GM21367 (cell line): Measurements from ENCODE around the gene GRIN2A.

Experiments
- ATAC-seq: cut with Tn5 transposase; IDR thresholded peaks from one replicate; pipeline ENCODE4 v1.9.1; 2021; ENCODE audit not compliant: unreplicated experiment

GRIN2A gene

DNA sequence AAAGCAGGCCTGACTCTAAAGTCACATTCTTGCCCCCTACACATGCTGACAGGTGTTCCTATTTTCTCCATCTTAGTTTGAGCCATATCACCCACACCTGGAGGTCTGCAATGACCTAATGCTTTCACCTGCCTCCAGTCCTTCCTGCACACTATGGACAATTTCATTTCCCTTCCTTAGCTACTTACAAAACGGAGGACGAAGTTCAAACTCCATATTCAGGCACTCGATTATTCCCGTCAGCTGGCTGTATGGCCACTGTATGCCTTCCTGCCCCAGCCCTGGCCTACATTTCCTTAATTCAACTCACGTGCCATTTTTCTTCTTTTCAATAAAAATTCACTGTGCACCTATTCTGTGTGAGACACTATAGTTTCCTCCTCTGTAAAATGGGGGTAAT lies 44.9 kb downstream of the GRIN2A start:
- no peak for ATAC-seq

DNA sequence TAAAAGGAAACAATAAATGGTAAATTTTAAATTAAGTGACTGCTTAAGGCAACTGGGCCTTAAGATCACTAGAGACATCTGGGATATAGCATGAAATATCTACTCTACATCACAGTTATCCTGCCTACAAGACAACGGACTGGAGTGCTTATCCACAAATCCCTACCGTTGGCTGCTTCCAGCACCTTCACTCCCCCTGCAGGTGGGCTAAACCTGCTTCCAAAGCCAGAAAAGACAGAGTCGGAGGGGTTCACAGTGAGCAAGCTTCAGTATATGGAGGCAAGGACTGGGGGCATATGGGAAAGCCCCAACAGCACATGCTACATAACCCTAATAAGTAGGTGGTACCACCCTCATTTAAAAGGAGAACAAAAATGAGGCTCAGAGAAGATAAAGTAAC lies 45.3 kb downstream of the GRIN2A start:
- no peak for ATAC-seq

DNA sequence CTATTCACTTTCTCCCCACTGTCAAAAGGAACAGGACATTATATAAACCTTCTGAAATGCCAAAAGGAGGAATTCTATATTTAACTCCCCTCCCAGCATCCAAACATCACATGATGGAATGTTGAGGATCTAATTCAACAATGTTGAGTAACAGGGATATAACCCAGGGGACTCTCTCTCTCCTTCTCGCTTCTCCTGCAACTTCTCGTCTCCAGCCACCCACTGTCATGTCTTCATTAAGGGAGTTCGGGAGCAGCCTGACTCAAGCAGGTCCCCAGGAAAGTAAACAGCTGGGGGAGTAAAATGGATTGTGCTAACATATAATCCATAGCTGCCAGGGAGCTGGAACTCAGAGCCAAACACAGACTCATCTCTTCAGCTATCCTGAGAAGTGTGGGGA lies 51.7 kb downstream of the GRIN2A start:
- ATAC-seq = no peak

DNA sequence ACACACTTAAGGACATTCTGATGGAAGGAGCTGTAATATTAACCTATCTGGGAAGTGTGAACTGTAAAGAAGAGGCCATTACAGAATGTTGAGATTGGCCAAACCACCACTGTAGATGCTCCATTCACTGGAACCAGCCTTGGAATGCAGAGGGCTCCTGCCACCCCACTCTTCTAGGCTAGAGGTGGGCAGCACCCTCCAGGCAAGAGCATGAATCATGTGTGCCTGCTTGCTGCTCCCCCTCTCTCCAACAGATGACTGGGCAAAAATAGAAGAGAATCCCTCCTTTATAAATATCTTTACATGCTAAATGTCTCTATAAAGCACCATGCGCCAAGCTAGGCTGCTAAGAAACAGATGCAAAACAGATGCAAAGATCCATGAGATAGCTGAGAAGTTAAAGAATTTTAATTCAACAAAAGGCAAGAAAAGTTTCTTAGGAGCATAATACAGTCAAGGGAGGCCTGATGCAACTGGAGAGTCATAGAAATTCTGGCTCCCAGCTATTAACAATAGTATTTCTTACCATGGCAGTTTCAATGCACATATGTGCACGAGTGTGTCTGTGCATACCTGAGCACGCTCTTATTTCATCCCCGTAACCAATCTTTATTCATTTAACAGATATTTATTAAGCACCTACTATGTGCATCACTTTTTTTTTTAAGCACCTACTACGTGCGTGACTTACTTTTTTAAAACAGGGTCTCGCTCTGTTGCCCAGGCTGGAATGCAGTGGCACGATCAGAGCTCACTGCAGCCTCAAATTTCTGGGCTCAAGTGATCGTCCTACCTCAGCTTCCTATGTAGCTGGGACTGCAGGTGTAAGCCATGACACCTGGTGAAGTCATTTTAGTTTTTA lies 53.6 kb downstream of the GRIN2A start:
- ATAC-seq = no peak

DNA sequence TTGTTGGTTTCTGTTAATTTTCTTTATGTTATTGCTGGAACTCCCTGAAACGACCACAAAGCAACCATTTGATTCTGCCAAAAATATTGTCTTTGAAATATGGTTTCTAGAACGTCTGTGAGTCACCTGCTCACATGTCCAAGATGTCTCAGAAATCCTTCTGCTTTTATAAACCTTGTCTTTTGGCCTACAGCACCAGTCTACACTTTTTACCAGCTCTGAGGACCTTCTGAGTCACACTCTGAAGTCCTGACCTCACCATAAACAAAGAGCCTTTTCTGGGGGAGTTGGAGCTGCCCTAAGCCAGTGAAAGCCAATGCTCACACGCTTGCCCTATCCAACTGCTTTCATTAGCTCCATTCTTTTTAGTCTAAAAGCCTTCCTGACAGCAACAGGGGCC lies 55.5 kb downstream of the GRIN2A start:
- no peak for ATAC-seq

DNA sequence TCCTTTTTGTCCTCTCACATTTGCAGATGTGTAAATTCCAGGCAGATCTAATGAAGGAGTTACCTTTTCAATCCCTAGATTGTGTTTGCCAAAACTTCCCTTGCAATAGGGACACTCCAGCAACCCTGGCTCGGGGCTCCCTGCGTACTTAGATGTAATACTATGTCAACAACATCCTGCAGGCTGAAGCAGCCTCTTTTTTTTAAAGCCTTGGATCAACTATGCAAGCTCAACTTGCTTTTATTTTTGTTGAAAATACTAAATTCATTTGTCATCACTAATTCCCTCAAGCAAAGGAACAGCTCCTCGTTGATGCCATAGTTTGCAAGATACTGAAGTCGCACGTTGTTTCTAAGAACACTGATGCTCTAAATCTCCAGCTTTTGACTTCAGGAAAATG lies 59.1 kb downstream of the GRIN2A start:
- ATAC-seq = no peak

DNA sequence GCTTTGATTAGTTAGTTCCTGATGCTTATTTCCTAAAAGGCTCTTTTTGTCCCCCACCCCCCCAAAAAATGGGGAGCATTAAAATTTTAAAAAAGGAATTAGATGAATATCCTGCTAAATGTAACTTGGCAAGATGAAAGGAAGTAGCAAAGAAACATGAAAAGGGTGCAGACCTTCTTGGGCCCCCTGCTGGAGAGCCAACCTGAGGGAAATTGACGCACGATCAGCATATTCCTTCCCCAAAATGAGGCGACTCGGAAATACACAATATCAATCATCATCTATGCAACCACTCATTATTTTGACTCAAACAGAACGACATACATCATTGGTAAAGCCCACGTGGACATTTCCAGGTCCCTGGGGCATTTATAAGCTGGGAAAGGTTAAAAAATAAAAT lies 59.7 kb downstream of the GRIN2A start:
- no peak for ATAC-seq

DNA sequence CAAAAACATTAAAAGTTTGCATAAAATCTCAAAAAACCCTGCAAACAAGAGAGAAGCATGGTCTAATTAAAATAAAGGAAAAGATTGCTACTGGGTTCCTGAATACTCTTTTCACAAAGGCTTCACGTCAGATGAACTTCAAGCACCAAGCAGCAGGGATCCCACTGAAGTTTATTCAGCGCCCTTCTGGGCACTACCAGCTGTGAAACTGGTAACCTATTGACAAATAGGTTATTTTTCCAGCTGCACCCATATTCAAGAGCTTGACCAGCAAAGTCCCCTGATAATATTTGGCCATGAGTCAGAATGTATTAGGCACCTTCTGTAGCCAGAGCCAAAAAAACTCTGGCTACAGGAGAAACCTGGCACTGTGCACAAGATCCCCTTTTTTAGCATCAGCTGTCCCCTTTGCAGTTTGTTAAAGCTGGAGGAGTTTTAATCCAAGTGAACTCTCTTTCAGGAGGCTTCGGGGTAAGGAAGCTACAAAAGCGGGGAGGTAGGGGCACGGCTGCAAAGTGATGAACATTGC lies 60.3 kb downstream of the GRIN2A start:
- ATAC-seq = no peak

DNA sequence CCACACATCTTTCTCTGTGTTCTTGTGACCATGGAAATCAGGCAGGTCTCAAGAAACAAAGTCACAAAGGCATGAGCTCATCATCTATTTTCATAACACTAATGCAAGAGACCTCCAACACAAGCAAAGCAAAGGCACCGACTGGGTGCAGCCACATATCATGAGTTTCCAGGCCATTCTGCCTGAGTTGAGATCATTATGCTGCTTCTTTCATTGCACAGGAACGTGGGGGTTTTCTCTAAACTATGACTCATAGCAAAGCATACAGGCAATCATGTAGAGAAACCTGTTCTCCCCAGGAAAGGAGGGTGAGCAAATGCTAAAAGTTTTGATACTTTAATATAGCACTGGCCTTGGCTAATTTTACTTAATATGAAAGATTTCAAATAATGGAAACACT lies 60.7 kb downstream of the GRIN2A start:
- no peak for ATAC-seq

DNA sequence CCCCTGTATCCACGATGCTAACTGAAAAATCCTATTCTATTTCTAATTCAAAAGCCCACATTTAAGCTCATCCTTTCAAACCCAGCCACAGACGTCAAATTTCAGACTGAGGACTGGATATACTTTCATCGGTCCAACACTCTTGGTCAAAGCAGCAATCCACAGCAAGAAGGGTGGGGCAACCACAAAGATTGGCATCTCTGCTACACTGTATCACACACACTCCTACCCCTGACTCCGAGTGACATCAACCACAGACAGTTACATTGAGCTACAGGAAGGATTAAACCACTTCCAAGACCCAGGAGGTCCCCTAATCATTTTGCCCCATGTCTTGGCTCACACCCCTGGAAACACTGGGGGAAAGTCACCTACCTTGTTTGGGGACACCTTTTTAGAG lies 61.3 kb downstream of the GRIN2A start:
- ATAC-seq = no peak

DNA sequence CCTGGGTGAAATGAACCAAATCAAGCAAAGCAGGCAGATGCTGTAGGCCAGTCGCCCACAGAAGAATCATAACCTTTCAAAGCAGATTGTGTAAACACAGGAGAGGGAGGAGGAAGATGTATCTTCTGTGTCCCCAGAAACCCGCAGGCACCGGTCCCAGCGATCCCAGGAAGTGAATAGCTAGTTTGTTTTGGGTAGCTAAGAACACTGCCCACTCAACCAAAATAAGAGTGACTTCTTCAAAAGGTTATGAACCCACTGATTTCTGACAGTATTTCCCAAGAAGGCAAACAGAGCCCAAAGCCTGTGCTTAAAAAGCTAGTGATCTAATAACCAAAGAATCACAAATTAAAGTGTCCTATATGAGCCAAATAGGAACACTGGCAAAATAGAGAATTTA lies 67.8 kb downstream of the GRIN2A start:
- ATAC-seq = no peak

DNA sequence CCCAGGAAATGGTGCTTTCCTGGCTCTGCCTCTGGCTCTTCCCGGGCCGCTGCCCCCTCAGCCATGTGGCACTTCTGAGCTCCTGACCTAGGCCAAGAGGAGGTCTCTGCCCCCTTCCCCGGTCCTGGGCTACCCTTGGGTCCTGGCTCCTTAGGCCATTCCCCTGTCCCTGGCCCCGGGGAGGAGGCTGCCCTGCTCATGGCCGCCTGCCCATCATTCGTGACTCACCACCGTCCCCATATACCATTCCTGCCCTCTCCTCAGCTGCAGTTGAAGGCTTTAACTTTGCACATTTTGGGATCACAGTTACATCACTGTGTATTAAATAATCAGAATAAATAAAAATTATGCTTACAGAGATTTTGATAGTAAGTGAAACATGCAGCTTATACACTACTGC lies 69.0 kb downstream of the GRIN2A start:
- no peak for ATAC-seq

DNA sequence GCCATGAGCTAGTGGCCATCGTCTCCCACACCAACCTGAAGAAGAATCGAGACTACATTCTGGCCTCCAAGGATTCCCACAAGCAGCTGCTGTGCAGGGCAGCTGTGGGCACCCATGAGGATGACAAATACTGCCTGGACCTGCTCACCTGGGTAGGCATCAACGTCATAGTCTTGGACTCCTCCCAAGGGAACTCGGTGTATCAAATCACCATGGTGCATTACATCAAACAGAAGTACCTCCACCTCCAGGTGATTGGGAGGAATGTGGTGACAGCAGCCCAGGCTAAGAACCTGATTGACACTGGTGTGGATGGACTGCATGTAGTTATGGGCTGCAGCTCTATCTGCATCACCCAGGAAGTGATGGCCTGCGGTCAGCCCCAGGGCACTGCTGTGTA lies 70.2 kb downstream of the GRIN2A start:
- ATAC-seq = no peak

DNA sequence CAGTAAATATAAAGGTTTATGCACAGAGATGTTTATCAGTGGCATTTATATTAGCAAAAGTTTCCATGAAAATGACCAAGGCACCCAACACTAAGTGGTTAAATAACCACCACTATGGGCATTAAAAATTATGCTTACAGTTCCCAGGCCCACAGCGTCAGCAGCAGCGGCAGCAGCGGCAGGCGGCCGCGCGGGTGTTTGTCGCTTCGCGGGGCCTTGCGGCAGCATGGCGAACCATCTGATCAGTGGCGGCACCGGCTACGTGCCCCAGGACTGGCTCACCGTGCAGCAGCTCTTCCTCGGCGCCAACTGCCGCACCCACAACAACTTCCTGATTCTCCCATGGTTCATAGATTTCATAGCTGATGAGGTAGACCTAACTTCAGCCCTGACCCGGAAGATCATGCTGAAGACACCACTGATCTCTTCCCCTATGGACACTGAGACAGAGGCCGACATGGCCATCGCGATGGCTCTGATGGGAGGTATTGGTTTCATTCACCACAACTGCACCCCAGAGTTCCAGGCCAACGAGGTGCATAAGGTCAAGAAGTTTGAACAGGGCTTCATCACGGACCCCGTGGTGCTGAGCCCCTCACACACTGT lies 71.0 kb downstream of the GRIN2A start:
- no peak for ATAC-seq

DNA sequence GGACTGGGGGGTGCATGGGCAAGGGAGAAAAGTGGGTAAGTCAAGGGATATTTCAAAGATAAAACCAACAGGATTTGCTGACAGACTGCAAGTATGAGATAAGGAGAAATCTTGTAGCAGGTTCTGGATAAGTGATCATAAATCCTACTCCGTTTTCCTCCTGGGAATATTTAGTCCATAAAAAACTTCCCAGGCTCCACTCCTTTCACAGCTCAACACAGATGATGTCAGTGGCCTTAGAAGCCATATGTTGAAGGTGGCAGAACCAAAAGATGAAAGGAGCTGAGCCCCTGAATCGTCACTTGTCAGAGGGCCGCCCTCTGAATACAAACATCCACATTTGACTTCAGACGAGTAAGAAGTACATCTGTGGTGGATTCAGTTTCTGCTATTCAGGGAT lies 71.7 kb downstream of the GRIN2A start:
- no peak for ATAC-seq

DNA sequence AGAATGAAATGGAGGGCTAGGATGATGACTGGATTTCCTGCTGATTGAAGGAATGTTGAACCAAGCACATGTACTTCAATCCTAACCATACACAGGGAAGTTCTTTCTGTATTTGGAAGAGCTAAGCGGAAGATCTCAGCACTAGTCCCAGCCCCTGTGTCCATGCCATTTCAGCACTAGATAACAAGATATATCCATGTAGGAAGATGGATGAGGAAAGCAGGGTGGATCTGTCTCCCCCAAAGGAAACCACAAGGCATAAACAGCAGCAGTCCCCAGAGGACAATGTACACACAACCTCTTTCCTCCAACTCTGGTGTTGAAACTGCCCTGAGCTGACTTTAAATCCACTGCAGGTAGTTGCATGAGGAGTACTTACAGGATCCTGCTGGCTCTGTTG lies 75.1 kb downstream of the GRIN2A start:
- ATAC-seq = no peak

DNA sequence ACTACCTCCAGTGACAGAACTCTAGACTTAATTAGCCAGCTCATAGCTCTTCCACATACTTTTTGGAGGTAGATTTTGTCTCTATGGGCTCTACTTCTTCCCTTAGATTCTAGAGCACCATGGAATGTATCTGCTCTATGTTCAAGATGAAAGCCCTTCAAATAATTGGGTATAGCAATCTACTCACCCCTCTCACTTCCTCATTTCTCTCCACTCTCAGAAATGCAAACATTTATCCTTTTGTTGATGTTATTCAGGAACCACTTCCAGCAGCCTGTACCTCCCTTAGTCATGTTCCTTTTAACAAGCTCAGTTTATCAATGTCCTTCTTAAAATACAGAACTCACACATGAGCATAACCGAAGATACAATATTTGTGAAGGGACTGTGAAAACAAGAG lies 78.5 kb downstream of the GRIN2A start:
- ATAC-seq = no peak

DNA sequence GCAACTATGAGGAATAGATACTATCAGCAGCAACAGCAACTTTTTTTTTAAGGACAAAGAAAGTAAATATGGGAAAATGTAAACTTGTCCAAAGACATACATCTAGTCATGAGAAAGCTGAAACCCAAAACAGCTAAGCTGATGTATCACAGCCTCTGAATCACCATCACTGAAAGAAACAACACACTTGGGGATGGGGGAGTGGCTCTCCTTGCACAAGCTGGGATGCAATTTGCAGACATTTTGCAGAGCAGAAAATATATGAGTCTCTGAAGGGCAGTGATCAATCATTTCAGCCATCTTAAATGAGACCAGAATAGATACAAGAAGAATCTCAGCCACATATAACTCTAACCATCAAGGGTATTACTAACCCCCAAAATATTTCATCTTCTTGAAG lies 79.1 kb downstream of the GRIN2A start:
- ATAC-seq = no peak

DNA sequence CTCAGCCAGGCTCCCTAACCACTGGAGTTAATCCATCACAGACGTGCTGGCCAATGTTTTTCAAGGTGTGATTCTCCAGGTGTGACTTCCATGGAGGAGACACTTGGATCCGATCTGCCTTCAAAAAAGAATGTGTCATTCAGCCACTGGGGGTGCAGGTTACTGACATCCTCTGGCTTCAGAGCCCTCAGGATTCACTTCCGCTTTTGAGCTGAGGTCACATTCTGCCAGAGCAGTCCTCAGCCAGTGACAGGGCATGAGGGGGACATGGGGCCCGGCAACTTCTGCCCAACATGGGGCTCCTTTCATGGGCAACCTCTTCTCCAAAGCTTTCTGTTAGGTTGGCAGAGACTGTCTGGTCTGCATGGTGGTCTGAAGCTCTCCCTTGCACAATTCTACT lies 81.4 kb downstream of the GRIN2A start:
- ATAC-seq = no peak

DNA sequence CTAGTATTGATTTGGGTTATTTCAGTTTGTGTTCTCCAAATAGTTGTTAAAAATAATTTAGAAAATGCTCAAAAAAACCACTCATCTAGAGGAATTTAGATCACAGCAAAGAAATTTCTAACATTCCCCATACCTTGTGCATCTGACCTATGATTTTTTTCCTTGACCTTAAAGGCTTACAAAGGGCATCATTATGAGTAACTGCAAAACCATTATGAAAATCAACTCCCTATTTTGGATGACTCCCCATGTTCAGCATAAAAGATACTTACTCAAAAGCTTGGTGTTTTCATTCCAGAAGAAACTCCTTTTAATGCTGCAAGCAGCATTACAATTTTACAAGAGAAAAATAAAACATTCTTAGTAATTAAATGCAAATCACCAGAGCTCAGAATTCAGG lies 83.2 kb downstream of the GRIN2A start:
- ATAC-seq = no peak

DNA sequence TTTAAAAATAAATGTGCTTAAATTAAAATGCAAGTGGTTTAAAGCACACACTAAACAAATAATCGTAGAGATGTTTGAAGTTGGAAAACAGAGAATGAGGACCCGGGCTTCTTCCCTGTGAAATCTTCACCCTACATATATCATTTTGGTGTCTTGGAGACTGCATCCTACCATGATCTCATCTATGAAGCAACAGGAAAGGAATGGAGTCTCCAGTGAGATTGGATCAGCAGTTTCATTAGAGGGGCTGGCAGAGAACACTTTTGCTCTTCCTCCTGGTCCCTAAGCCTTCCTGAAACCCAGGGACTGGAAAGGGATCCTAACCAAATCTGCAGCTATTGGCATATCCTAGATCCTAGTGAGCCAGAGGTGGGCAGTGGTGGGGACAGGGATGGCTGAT lies 85.0 kb downstream of the GRIN2A start:
- ATAC-seq = no peak

DNA sequence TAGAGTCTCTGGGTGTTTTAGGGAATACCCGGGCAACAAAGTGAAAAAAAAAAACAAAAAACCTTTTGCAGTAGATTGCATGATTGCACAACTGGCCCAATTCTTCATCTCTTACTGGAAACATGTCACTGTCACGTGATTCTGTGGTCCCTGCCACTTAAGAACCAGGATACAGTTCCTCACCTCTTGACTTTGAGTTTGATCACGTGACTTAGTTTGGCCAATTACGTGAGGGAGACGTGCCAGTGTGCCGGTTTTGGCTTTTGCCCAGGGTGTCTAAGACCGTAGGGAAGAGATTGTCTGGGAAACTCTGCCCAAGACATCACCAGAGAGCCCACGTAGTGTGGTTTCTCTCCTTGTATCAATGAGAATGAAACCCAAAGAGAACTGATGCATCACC lies 88.7 kb downstream of the GRIN2A start:
- ATAC-seq = no peak

DNA sequence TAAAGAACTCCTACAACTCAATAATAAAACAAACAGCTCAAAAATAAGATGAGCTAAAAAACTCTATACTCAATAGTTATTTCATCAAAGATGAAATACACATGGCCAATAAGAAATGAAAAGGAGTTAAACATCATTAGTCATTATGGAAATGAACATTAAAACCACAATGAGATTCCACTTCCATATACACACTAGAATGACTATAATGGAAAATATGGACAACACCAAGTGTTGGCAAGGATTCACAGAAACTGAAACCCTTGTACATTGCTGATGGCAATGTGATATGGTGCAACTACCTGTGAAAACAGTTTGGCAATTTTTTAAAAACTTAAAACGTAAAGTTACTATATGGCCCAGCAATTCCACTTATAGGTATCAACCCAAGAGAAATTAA lies 91.4 kb downstream of the GRIN2A start:
- no peak for ATAC-seq
